Sigmoid colon (tissue), 7 donors: ENCODE measurements around the gene PIGX. TPM values are rescaled to one million over a fixed set of nuclear protein-coding genes. Genes with fewer than 3 reads are reported as not detected.

Experiments
- DNase-seq: peaks from one replicate; pipeline ENCODE4 v3.0.0-alpha.2; 2019
- H3K27ac ChIP-seq, 4 donors: fragments of 200-600 bp; sonication (generic); one replicate each; pipeline ENCODE4 v1.5.1; 2016 to 2019; ENCODE audit warnings: mild to moderate bottlenecking in 1 of 4
- H3K27me3 ChIP-seq, 3 donors: fragments of 200-600 bp; sonication (generic); one replicate each; pipeline ENCODE4 v1.5.1; 2019; ENCODE audit warnings: mild to moderate bottlenecking in 1 of 3
- H3K36me3 ChIP-seq, 4 donors: fragments of 200-600 bp; sonication (generic); one replicate each; pipeline ENCODE4 v1.5.1; 2016 to 2019
- H3K4me1 ChIP-seq, 4 donors: fragments of 200-600 bp; sonication (generic); one replicate each; pipeline ENCODE4 v1.5.1; 2017 to 2019
- H3K4me3 ChIP-seq, 4 donors: fragments of 200-600 bp; sonication (generic); one replicate each; pipeline ENCODE4 v1.5.1; 2017 to 2019; ENCODE audit warnings: mild to moderate bottlenecking in 2 of 4, moderate library complexity in 1 of 4
- H3K9me3 ChIP-seq, 4 donors: fragments of 200-600 bp in 3 of 4; sonication (generic) in 3 of 4; one replicate each; pipeline versions ENCODE4 v1.5.1 to v1.6.1; 2013 to 2019
- CTCF ChIP-seq, 4 experiments: fragments of 450-650 bp in 3 of 4; fragments of 200-600 bp in 1 of 4; IDR thresholded peaks; one replicate each; pipeline ENCODE4 v1.5.1; 2016 to 2019; ENCODE audit warnings: antibody characterized with exemption in 4 of 4, mild to moderate bottlenecking in 3 of 4, moderate library complexity in 2 of 4
- EP300 ChIP-seq, 4 donors: sonication (generic); formaldehyde crosslinking; IDR thresholded peaks; one replicate each; pipeline ENCODE4 v1.6.1; 2017; ENCODE audit warnings: antibody characterized with exemption in 4 of 4
- POLR2A ChIP-seq, 2 donors: fragments of 450-650 bp; IDR thresholded peaks; one replicate each; pipeline ENCODE4 v1.6.1; 2016; ENCODE audit warnings: antibody characterized with exemption in 2 of 2, mild to moderate bottlenecking in 2 of 2, moderate library complexity in 2 of 2
- POLR2AphosphoS5 ChIP-seq, 4 donors: sonication (generic); formaldehyde crosslinking; IDR thresholded peaks; one replicate each; pipeline ENCODE4 v1.6.1; 2017; ENCODE audit warnings: antibody characterized with exemption in 4 of 4
- WGBS, 2 donors: extraction: QIAGEN DNeasy Blood & Tissue Kit; methylation state at CpG; one replicate each; pipeline ENCODE4 v1.1.7; 2013; 5-methylcytosine and 5-hydroxymethylcytosine counted together
- intact Hi-C: fragments of 100-400 bp; cut with DNase I; formaldehyde crosslinking; loops from one replicate; pipeline ENCODE4 v1.15.1; 2023
- polyA plus RNA-seq, 3 donors: library from polyadenylated mRNA; stranded (reverse); fragments of 200-250 nt; gene quantifications; one replicate each; pipeline ENCODE4 v1.2.3, GENCODE V29; 2013
- small RNA-seq, 3 donors: library from RNA; depleted of rRNA; stranded (forward); fragments of <200 nt; gene quantifications; one replicate each; pipeline ENCODE3, GENCODE V24; 2016
- total RNA-seq, 4 donors: library from RNA; depleted of rRNA; stranded (reverse); fragments of >200 nt; gene quantifications; one replicate each; pipeline ENCODE4 v1.1.0, GENCODE V29; 2016
- donor health status: healthy with polysubstance abuse.
- donor health status: Bipolar disorder and iron deficiency.
- donor health status: healthy.

Gene PIGX
- total and polyA plus RNA-seq, 7 donors = 9.6 to 41.0 (median 20.9) TPM

GRCh38 chr3:196782511-196782910 lies 70.3 kb downstream of the PIGX start:
- H3K4me1 ChIP-seq = peaks cover 0 to 24% (median 22%) of the 10 kb centered on the region in 4 donors
- no peak for TF ChIP-seq EP300 (IDR thresholded peaks at IDR 0.05)
- no peak for TF ChIP-seq CTCF (IDR thresholded peaks at IDR 0.05)
- TF ChIP-seq POLR2AphosphoS5 (IDR thresholded peaks at IDR 0.05) = no peak
- no peak for TF ChIP-seq POLR2A (IDR thresholded peaks at IDR 0.05)
- no peak for DNase-seq
- peaks cover 0 to 3% (median 0%) of the 10 kb centered on the region in 4 donors for H3K9me3 ChIP-seq
- H3K4me3 ChIP-seq = no peak overlapping the region
- peaks cover 0 to 14% (median 11%) of the 10 kb centered on the region in 4 donors for H3K36me3 ChIP-seq
- H3K27ac ChIP-seq = no peak overlapping the region
- intact Hi-C loops = no loop called here
- 96 to 97% methylated on average over 4 of the region's 4 CpGs for WGBS, 2 donors
- H3K27me3 ChIP-seq = no peaks in the 10 kb centered on the region

Small RNA genes lying within 50 kb of the gene (small RNA-seq; reads per million reads assigned to genes)
- gene RNU4-89P (0 reads per million in 3 donors), gene RNU6-42P (0 reads per million in 3 donors), gene RNU6-646P (0 reads per million in 3 donors)

Other genes with a start within 250 kb of the PIGX start
- gene RNF168, start 208.6 kb upstream of the PIGX start, total RNA-seq = 10 to 100 TPM; 14.1 to 30.2 (median 16.7) TPM
- gene RNF168, start 208.6 kb upstream of the PIGX start, polyA plus RNA-seq = 10 to 100 TPM in 1 of 3 donors, 1 to 10 TPM in 2; 3.6 to 10.8 (median 6.0) TPM
- gene SMCO1, start 197.0 kb upstream of the PIGX start, total RNA-seq = not detected
- gene SMCO1, start 197.0 kb upstream of the PIGX start, polyA plus RNA-seq = not detected
- 1 to 10 TPM; 2.9 to 7.2 (median 4.6) TPM for gene WDR53, start 143.8 kb upstream of the PIGX start, total RNA-seq
- gene WDR53, start 143.8 kb upstream of the PIGX start, polyA plus RNA-seq = 10 to 100 TPM in 1 of 3 donors, 1 to 10 TPM in 2; 6.2 to 11.4 (median 9.8) TPM
- 10 to 100 TPM in 1 of 4 donors, 1 to 10 TPM in 3; 6.5 to 10.9 (median 8.1) TPM for gene FBXO45, start 143.7 kb upstream of the PIGX start, total RNA-seq
- gene FBXO45, start 143.7 kb upstream of the PIGX start, polyA plus RNA-seq = 1 to 10 TPM; 4.8 to 8.2 (median 5.1) TPM
- gene NRROS, start 72.7 kb upstream of the PIGX start, total RNA-seq = 1 to 10 TPM; 4.4 to 7.5 (median 5.9) TPM
- gene NRROS, start 72.7 kb upstream of the PIGX start, polyA plus RNA-seq = 1 to 10 TPM in 2 of 3 donors, under 1 TPM in 1; 0.60 to 6.5 (median 3.7) TPM
- 1 to 10 TPM; 1.6 to 2.6 (median 2.0) TPM for gene CEP19, start 127 bp upstream of the PIGX start, total RNA-seq
- 1 to 10 TPM in 2 of 3 donors, under 1 TPM in 1; 0.76 to 1.2 (median 1.2) TPM for gene CEP19, start 127 bp upstream of the PIGX start, polyA plus RNA-seq
- 10 to 100 TPM; 35.5 to 44.6 (median 37.7) TPM for gene PAK2, start 27.5 kb downstream of the PIGX start, total RNA-seq
- gene PAK2, start 27.5 kb downstream of the PIGX start, polyA plus RNA-seq = 10 to 100 TPM; 22.8 to 30.4 (median 28.7) TPM
- gene SENP5, start 155.5 kb downstream of the PIGX start, total RNA-seq = 10 to 100 TPM; 41.5 to 54.6 (median 45.8) TPM
- gene SENP5, start 155.5 kb downstream of the PIGX start, polyA plus RNA-seq = 10 to 100 TPM in 1 of 3 donors, 1 to 10 TPM in 2; 4.2 to 10.5 (median 7.4) TPM
- 10 to 100 TPM; 35.7 to 44.9 (median 41.7) TPM for gene NCBP2, start 230.2 kb downstream of the PIGX start, total RNA-seq
- gene NCBP2, start 230.2 kb downstream of the PIGX start, polyA plus RNA-seq = 10 to 100 TPM; 54.1 to 60.7 (median 54.7) TPM